ENCODE measurements around the gene RPL3.

The RPL3 gene

GRCh38 chr22:39298241-39298987, 21.0 kb downstream of the RPL3 start:
- no peak for DNase-seq

- no peak for DNase-seq
Measured at GRCh38 chr22:39297490-39298240, 21.8 kb downstream of the RPL3 start.

DNA sequence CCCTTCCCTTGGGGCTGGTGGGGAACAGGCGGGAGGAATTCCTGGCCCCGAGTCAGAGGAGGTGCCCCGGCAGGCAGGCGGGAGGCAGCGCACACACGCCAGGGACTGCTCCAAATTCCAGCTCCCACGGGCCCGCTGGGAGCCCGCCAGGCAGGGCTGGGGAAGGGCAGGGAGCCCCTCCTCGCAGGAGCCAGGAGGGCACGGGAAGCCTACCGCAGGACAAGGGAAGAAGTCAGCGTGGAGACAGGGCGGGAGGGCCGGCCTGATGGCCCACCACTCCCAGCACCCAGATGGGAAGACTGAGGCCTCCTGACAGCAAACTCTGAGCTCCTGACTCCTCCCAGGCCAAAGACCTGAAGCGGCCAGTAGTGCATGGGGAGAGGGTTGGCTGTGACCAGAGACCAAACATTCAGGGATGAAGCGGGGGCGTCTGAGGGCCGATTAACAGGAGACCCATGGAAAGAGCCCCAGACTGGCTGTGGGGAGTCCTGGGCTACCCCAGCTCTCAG, 22.4 kb downstream of the RPL3 start:
- DNase-seq, result no peak

DNA sequence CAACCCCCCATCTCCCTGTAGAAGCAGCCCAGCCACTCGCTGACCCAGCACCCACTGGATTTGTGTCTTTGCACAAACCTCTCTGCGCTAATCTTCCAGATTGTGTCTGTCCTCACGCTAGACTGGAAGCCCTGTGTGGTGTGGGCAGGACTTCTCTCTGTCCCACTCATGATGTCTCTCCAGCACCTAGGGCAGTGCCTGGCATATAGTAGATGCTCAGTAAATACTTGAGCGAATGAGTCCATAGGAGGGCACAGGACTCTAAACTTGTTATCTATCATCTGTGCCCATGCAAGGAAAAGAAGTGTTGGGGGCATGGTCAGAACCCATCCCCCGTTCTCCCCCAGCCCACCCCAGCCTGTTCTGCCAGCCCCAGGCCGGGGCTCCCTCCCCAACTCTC, 22.9 kb downstream of the RPL3 start:
- no peak for DNase-seq

DNA sequence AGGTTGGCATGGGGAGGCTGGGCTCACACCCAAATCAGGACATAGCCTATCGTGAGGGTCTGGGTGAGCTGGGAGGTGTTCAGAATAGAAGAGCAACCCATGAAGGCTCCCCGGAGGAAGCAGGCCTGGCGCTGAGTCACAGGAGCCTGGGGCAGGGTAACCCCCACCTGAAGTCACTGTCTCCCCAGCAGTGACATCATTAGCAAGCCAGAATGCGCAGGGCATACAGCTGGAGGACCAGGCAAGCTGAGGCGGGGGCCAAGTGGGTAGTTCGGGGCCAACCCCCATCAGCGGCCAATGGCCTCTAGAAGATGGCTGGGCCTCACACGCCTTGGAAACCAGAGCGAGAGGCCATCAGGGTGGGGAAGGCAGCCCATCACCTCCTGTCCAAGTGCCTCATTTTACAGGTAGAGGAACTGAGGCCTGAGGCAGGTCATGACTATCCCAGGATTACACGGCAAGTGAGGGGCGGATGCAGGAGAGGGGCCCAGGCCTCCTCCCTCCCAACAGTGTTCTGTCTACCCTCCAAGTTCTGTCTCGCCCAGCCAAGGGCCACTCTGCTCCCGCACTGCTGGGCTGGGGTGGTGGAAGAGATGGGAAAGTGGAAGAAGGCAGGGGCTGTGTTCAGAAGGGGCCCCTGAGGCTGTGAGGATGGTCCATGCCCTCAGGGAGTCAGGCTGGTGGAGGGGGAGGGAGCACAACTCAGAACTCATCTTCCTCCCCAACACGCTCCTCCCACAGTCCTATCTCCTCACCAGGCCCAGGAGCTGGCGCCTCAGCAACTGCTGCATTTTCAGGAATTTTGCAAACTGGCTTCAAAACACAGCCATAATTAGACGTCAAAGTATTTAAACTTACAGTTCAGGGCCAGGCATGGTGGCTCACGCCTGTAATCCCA, 24.6 kb downstream of the RPL3 start:
- no peak for DNase-seq

- no peak for DNase-seq
Measured at GRCh38 chr22:39293766-39294368, 25.6 kb downstream of the RPL3 start.

DNA sequence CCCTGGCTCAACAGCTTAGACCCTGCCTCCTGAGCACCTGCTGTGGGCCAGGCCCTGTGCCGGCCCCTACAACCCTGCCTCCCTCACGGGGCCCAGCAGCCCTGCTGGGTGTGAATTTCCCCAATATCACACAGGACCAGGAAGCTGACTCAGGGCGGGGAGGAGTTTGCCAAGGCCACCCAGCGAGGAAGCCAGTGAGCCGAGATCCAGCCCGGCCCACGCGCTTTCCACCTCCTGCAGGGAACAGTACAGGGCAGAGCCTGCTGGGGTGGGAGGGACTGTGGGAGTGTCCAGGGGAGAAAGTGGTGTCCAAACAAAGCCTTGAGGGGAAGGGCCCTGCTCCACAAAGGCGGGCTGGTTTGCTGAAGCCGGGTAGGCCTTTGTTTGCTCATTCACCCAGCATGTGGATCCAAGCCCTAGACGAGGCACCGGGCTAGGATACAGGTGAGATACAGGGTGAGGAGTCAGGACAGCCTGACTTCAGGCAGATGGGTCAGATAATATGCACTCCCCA, 26.8 kb downstream of the RPL3 start:
- peak in 1 of 2 donors; percentile 57 for DNase-seq

DNA sequence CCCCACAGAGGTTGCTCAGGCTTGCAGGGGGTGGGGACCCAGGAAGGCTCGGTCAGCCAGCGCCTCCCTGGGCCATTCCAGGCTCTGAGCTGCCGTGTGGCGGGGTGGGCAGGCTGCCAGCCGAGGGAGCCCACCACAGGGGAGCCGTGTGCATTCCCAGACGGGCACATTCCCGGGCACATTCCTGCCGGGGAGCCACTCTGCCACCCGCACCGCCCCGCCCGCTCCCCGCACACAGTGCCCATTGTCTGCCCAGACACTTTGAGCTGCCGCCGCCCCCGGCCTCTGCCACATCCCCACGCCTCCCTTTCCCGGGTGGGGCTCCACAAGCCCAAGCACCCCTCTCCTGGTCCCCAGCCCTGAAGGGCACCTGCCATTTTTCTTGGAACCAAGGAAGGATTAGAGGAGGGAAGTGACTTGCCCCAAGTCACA, 27.4 kb downstream of the RPL3 start:
- no peak for DNase-seq

- DNase-seq, result no peak
Measured at GRCh38 chr22:39291523-39291922, 27.9 kb downstream of the RPL3 start.

GRCh38 chr22:39290724-39291161, 28.7 kb downstream of the RPL3 start:
- no peak for DNase-seq

- DNase-seq, result no peak
Measured at GRCh38 chr22:39289975-39290720, 29.3 kb downstream of the RPL3 start.

GRCh38 chr22:39289533-39289932, 29.9 kb downstream of the RPL3 start:
- no peak for DNase-seq

DNA sequence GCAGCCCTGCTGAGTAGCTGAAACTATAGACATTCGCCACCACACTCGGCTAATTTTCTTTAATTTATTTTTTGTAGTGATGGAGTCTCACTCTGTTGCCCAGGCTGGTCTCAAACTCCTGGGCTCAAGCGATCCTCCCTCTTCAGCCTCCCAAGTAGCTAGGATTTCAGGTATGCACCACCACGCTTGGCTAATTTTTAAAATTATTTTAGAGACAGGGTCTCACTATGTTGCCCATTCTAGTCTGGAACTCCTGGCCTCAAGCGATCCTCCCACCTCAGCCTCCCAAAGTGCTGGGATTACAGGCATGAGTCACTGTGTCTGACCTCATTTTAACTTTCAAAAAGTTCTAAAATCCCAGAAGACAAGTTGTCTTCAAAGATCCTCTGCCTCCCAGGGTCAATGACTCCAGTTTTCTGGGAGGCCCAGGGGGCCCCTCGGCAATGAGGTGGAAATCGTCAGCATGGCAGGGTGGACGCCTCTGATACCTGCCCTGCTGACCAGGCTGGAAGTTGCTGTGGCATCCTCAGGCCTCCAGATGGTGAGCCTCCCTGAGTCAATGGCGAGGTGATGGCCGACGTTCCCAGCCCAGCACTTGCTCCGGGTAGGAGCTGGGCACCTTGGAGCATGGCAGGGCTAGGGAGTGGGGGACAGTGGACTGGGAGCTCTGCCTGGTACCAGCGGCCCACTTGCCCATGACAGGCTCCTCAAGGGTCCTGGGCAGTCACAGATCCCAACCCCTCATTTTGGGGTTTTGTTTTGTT, 31.1 kb downstream of the RPL3 start:
- no peak for DNase-seq

DNA sequence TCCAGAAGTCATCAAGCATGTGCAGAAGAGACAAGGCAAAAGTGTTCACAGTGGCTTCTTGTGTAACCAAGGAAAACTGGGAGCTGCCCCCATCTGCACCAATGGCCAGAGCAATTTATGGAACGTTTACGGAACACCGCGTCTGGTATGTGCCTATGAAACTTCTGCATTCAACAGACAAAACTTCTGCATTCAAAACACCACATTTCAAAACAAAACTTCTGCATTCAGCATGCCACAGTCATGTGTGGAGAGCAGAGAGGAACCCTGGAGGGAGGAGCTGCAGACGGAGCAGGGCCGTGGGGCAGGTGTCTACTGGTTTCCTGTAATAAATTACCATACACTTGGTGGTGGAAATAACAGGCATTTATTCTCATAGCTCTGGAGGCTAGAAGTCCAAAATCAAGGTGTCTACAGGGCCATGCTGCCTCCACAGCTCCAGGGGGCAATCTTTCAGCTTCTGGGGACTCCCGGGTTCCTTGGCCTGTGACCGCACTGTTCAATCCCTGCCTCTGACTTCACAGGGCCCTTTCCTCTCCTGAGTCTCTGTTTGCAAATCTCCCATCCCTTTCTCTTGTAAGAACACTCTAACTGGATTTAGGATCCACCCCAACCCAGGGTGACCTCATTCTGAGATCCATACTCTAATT, 32.2 kb downstream of the RPL3 start:
- peak; percentile 30 to 48 for DNase-seq

DNA sequence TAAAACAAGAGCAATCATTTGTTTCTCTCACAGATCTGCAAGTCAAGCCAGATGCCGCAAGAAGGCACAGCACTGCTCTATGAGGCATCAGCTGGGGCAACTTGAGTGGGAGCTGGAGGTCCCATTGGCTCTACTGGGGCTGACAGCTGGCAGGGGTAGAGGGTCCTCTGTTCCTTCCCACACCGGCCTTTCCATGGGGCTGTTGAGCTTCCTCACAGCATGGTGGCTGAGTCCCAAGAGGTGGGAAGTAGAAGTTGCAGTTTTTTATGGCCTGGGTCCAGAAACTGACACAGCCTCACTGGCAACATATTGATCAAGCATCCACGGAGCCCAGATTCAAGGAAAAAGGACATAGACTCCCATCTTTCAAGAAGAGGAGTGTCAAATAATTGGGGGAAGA, 34.4 kb downstream of the RPL3 start:
- no peak for DNase-seq

DNA sequence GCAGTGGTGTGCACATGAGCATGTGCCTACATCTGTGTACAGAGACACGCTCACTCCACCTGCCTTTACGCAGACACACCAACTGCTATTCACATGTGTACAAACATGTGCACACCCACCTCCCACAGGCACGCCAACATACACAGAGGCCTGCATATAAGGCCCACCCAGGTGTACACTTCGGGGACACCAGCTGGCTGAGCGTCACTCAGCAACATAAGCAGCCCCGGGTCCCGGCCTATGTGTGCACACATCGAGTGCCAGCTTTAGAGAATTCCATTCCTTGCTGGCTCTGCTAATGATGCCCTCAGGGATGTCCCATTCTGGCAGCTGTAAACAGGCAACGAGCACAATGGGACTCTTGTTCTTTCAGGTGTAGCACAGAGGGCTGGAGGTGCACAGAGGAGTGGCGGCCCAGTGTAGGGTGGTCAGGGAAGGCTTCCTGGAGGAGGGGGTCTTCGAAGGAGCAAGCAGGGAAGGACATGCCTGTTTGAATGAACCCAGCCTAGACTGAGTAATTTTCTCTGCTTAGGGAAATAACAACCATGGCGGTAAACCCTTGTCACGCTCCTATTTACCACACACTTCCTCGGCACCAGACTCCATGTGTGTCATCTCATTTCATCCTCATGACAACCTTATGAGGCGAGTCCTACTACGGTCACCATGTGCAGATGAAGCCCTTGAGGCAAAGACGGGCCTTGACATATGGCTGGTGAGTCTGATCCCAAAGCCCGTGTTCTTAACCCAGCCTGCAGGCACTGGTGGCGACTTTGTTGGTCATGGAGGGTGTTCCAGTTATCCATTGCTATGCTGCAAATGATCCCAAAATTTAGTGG, 35.1 kb downstream of the RPL3 start:
- DNase-seq, result no peak

- peak in 1 of 2 donors; percentile 51 for DNase-seq
Measured at GRCh38 chr22:39283322-39284141, 35.9 kb downstream of the RPL3 start.

DNA sequence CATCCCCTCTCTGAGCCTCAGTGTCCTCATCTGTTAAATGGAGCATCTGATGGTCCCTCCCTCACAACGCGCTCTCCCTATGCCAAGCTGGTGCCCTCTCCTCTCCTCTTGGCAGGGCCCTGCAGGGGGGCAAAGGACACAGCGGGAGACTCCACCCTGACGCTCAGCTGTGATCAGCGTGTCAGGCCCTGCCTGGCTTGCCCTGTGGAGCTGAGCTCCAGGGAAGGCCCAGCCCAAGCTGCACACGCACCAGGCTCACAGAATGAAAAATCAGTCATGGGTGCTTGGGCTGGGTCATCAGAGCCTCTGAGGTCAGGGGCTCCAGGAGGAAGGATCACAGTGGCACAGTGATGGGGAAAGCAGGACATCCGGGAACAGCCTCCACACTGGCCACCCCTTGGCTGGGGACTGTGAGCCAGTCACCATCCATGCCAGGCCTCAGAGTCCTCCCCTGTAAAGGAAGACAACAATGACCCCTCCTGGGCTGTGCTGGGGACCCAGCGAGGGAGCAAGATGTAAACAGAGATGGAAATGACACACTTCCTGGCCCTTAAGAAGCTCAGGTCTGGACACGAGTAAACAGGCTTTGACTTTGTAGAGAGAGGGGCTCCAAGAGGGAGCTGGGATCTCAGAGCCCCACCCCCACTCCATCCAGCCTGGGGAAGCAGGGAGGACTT, 36.6 kb downstream of the RPL3 start:
- DNase-seq, result no peak
